Epithelial cell of umbilical artery (primary cell): Measurements from ENCODE around the gene ZBTB44. TPM values are rescaled to one million over a fixed set of nuclear protein-coding genes. Genes with fewer than 3 reads are reported as not detected.

ENCODE experiments used
- total RNA-seq: library from RNA; depleted of rRNA; stranded (reverse); fragments of >200 nt; gene quantifications from 2 replicates; pipeline ENCODE4 v1.2.3, GENCODE V29; 2014

ZBTB44 gene, protein sequence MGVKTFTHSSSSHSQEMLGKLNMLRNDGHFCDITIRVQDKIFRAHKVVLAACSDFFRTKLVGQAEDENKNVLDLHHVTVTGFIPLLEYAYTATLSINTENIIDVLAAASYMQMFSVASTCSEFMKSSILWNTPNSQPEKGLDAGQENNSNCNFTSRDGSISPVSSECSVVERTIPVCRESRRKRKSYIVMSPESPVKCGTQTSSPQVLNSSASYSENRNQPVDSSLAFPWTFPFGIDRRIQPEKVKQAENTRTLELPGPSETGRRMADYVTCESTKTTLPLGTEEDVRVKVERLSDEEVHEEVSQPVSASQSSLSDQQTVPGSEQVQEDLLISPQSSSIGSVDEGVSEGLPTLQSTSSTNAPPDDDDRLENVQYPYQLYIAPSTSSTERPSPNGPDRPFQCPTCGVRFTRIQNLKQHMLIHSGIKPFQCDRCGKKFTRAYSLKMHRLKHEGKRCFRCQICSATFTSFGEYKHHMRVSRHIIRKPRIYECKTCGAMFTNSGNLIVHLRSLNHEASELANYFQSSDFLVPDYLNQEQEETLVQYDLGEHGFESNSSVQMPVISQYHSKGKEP
- total RNA-seq, result 19.5 and 20.5 TPM in 2 replicates

DNA sequence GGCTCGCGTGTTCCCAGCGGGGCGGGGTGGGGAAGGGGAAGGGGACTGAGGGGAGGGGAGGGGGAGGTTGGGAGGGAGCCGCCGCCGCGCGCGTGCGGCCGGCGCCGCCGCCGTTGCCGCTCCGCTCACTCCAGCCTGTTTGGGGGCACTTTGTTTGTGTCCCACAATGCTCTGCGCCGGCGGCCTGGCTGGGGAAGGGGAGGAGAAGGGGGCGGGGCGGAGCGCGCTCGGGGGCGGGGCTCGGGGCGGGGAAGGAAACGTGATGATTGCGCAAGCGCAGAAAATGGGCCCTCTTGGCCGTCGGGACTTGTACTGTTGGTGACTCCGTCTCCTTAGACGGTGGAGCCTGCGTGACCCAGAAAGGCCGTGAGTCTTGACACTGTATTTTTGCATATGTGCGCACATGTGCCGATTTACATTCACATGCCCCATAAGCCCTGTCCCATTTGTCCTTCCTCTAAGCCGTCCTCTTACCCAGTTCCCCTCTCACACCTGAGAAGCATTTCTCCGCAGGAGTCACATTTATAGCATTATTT, at the start of gene ZBTB44:
Gene ZBTB44 (minus strand): TSS at position 168 of the 536 bp plus-strand sequence. CDS start 53,044 bp downstream, outside the sequence.

Other genes with a start within 250 kb of the ZBTB44 start
- 400 and 566 TPM in 2 replicates for gene APLP2, start 245.0 kb downstream of the ZBTB44 start, total RNA-seq
- gene ST14, start 155.1 kb downstream of the ZBTB44 start, total RNA-seq, result not detected in 2 replicates
- gene ADAMTS8, start 113.7 kb upstream of the ZBTB44 start, total RNA-seq, result not detected in 2 replicates
- gene ADAMTS15, start 133.7 kb upstream of the ZBTB44 start, total RNA-seq, result under 0.01 TPM in 2 replicates